Sigmoid colon (tissue), 7 donors: ENCODE data around the gene ING5. TPM values are rescaled to one million over a fixed set of nuclear protein-coding genes. Genes with fewer than 3 reads are reported as not detected.

ENCODE experiments used
- DNase-seq: peaks from one replicate; pipeline ENCODE4 v3.0.0-alpha.2; 2019
- H3K27ac ChIP-seq, 4 donors: fragments of 200-600 bp; sonication (generic); one replicate each; pipeline ENCODE4 v1.5.1; 2016 to 2019; ENCODE audit warnings: mild to moderate bottlenecking in 1 of 4
- H3K27me3 ChIP-seq, 3 donors: fragments of 200-600 bp; sonication (generic); one replicate each; pipeline ENCODE4 v1.5.1; 2019; ENCODE audit warnings: mild to moderate bottlenecking in 1 of 3
- H3K36me3 ChIP-seq, 4 donors: fragments of 200-600 bp; sonication (generic); one replicate each; pipeline ENCODE4 v1.5.1; 2016 to 2019
- H3K4me1 ChIP-seq, 4 donors: fragments of 200-600 bp; sonication (generic); one replicate each; pipeline ENCODE4 v1.5.1; 2017 to 2019
- H3K4me3 ChIP-seq, 4 donors: fragments of 200-600 bp; sonication (generic); one replicate each; pipeline ENCODE4 v1.5.1; 2017 to 2019; ENCODE audit warnings: mild to moderate bottlenecking in 2 of 4, moderate library complexity in 1 of 4
- H3K9me3 ChIP-seq, 4 donors: fragments of 200-600 bp in 3 of 4; sonication (generic) in 3 of 4; one replicate each; pipeline versions ENCODE4 v1.5.1 to v1.6.1; 2013 to 2019
- CTCF ChIP-seq, 4 experiments: fragments of 450-650 bp in 3 of 4; fragments of 200-600 bp in 1 of 4; IDR thresholded peaks; one replicate each; pipeline ENCODE4 v1.5.1; 2016 to 2019; ENCODE audit warnings: antibody characterized with exemption in 4 of 4, mild to moderate bottlenecking in 3 of 4, moderate library complexity in 2 of 4
- EP300 ChIP-seq, 4 donors: sonication (generic); formaldehyde crosslinking; IDR thresholded peaks; one replicate each; pipeline ENCODE4 v1.6.1; 2017; ENCODE audit warnings: antibody characterized with exemption in 4 of 4
- POLR2A ChIP-seq, 2 donors: fragments of 450-650 bp; IDR thresholded peaks; one replicate each; pipeline ENCODE4 v1.6.1; 2016; ENCODE audit warnings: antibody characterized with exemption in 2 of 2, mild to moderate bottlenecking in 2 of 2, moderate library complexity in 2 of 2
- POLR2AphosphoS5 ChIP-seq, 4 donors: sonication (generic); formaldehyde crosslinking; IDR thresholded peaks; one replicate each; pipeline ENCODE4 v1.6.1; 2017; ENCODE audit warnings: antibody characterized with exemption in 4 of 4
- WGBS, 2 donors: extraction: QIAGEN DNeasy Blood & Tissue Kit; methylation state at CpG; one replicate each; pipeline ENCODE4 v1.1.7; 2013; 5-methylcytosine and 5-hydroxymethylcytosine counted together
- intact Hi-C: fragments of 100-400 bp; cut with DNase I; formaldehyde crosslinking; loops from one replicate; pipeline ENCODE4 v1.15.1; 2023
- polyA plus RNA-seq, 3 donors: library from polyadenylated mRNA; stranded (reverse); fragments of 200-250 nt; gene quantifications; one replicate each; pipeline ENCODE4 v1.2.3, GENCODE V29; 2013
- total RNA-seq, 4 donors: library from RNA; depleted of rRNA; stranded (reverse); fragments of >200 nt; gene quantifications; one replicate each; pipeline ENCODE4 v1.1.0, GENCODE V29; 2016
- donor health status: healthy with polysubstance abuse.
- donor health status: Bipolar disorder and iron deficiency.
- donor health status: healthy.

Gene ING5
- total and polyA plus RNA-seq, 7 donors, result 9.6 to 49.8 (median 27.1) TPM

GRCh38 chr2:241719093-241719492, 17.3 kb downstream of the ING5 start:
- Histone ChIP-seq H3K9me3 (no peaks in the 10 kb centered on the region), H3K27ac (no peak overlapping the region), H3K4me3 (no peak overlapping the region), H3K27me3 (no peaks in the 10 kb centered on the region), H3K36me3 (peaks cover 10 to 83% (median 32%) of the 10 kb centered on the region in 4 donors), H3K4me1 (no peaks in the 10 kb centered on the region)
- WGBS, 2 donors, result 95 to 97% methylated on average over 16 of the region's 16 CpGs
- TF ChIP-seq POLR2AphosphoS5 (IDR thresholded peaks at IDR 0.05) (no peak), EP300 (IDR thresholded peaks at IDR 0.05) (no peak), POLR2A (IDR thresholded peaks at IDR 0.05) (no peak), CTCF (IDR thresholded peaks at IDR 0.05) (no peak)
- no peak for DNase-seq
- intact Hi-C loops, result no loop called here

DNA sequence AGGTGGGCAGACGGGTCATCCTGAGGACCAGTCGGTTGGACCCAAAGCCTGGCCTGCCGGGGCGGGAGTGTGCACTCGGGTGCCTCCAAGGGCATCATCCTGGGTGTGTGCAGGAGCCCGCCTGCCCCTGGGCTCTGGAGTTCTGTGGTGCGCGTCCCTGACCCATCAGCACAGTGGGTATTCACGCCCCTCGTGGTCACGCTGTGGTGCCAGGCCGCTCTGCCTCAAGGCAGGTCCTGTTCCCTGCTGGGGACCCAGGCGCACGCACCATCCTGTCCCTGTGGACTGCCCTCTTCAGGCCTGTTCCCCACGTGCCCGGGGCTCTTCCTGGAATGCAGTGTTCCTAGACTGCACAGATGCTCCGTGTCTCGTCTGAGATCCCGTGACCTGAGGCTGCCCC, 18.3 kb downstream of the ING5 start:
- TF ChIP-seq POLR2AphosphoS5 (IDR thresholded peaks at IDR 0.05), result no peak
- TF ChIP-seq CTCF (IDR thresholded peaks at IDR 0.05), result no peak
- Histone ChIP-seq H3K27ac (no peak overlapping the region), H3K9me3 (no peaks in the 10 kb centered on the region), H3K4me1 (no peaks in the 10 kb centered on the region), H3K36me3 (peaks cover 10 to 85% (median 26%) of the 10 kb centered on the region in 4 donors), H3K27me3 (no peaks in the 10 kb centered on the region), H3K4me3 (no peak overlapping the region)
- 97 to 98% methylated on average over 19 of the region's 19 CpGs for WGBS, 2 donors
- intact Hi-C loops, result no loop called here
- DNase-seq, result no peak

DNA sequence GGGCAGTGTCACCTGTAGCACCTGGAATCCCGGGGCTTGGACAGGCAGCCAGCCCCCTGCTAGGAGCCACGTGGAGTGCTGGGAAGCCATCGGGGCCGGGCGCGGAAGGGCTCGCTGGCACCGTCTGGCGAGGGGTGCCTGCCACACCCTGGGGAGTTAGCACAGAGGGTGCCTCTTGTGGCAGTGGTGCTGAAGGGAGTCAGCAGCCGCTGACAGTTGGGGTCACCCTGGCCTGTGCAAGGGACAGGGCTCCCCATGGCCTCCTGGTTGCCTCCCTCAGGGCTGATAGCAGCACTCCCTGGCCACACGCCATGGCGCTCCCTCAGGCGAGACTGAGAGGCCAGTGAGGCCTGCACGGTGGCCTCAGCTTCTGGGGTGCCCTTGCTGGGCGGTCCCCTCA, 18.7 kb downstream of the ING5 start:
- H3K36me3 ChIP-seq, result peaks cover 10 to 88% (median 26%) of the 10 kb centered on the region in 4 donors
- intact Hi-C loops, result no loop called here
- H3K4me3 ChIP-seq, result no peak overlapping the region
- no peaks in the 10 kb centered on the region for H3K4me1 ChIP-seq
- H3K9me3 ChIP-seq, result no peaks in the 10 kb centered on the region
- TF ChIP-seq CTCF (IDR thresholded peaks at IDR 0.05) (no peak), POLR2A (IDR thresholded peaks at IDR 0.05) (no peak), EP300 (IDR thresholded peaks at IDR 0.05) (no peak), POLR2AphosphoS5 (IDR thresholded peaks at IDR 0.05) (no peak)
- no peak for DNase-seq
- H3K27ac ChIP-seq, result no peak overlapping the region
- H3K27me3 ChIP-seq, result no peaks in the 10 kb centered on the region
- 94 to 96% methylated on average over 15 of the region's 15 CpGs for WGBS, 2 donors

DNA sequence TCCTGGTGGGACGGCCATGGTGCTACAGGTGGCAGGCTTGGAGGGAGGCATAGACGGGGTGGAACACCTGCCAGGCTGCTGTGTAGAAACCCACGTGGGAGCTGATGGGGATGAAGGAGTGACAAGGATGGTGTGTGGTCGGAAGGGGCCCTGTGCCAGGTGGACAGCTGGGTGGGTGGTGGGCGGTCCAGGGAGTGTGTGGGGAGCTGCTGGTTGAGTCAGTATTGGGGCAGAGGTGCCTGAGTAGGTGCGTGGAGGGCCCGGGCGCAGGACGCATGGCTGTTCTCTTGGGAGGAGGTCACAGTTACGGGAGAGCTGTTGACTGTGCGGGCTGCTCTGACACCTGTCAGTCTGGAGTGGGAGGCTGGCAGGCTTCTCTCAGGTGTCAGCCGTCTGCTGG, 20.0 kb downstream of the ING5 start:
- WGBS, 2 donors, result 93 to 98% methylated on average over 12 of the region's 12 CpGs
- intact Hi-C loops, result no loop called here
- H3K36me3 ChIP-seq, result peaks cover 10 to 78% (median 26%) of the 10 kb centered on the region in 4 donors
- H3K27ac ChIP-seq, result no peak overlapping the region
- no peak for DNase-seq
- no peaks in the 10 kb centered on the region for H3K9me3 ChIP-seq
- H3K4me3 ChIP-seq, result no peak overlapping the region
- H3K27me3 ChIP-seq, result no peaks in the 10 kb centered on the region
- TF ChIP-seq POLR2A (IDR thresholded peaks at IDR 0.05) (no peak), CTCF (IDR thresholded peaks at IDR 0.05) (no peak), POLR2AphosphoS5 (IDR thresholded peaks at IDR 0.05) (no peak), EP300 (IDR thresholded peaks at IDR 0.05) (no peak)
- no peaks in the 10 kb centered on the region for H3K4me1 ChIP-seq

DNA sequence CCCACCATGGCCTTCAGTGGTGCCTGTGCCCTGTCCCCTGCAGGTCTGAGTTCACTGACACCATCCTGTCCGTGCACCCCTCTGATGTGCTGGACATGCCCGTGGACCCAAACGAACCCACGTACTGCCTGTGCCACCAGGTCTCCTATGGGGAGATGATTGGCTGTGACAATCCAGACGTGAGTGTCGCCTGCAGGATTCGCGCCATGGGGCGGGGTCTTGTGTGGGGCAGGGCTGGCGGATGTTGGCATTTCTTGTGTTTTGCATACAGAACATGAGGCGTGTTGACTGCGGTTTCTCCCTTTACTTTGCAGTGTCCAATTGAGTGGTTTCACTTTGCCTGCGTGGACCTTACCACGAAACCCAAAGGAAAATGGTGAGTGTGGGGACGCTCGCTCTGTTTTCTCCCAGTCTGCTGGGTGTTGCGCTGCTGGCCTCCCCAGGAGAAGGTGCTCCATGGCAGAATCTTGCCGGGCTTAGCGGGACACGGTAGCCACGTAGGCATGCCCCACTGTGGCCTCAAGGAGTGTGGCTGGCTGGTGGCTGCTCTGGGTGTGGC, 21.1 kb downstream of the ING5 start:
- Histone ChIP-seq H3K4me3 (no peak overlapping the region), H3K27me3 (no peaks in the 10 kb centered on the region), H3K4me1 (no peaks in the 10 kb centered on the region), H3K27ac (no peak overlapping the region), H3K9me3 (no peaks in the 10 kb centered on the region), H3K36me3 (peaks cover 10 to 69% (median 26%) of the 10 kb centered on the region in 4 donors)
- no peak for DNase-seq
- intact Hi-C loops, result no loop called here
- TF ChIP-seq POLR2AphosphoS5 (IDR thresholded peaks at IDR 0.05), result no peak
- WGBS, 2 donors, result 96 to 98% methylated on average over 21 of the region's 21 CpGs
